HL-60/S4 treated with phorbol 12-myristate 13-acetate at 8.2 ng/mL for 4 days and 3 days (cell line): ENCODE measurements around the gene SIM2.
"Not testable (repeated sequence)": the region's sequence is repeated elsewhere in the genome, so short reads cannot be mapped to it uniquely, and the experiment has no call there.

Source experiments
- in situ Hi-C: fragments of 300-500 bp; cut with MboI; formaldehyde crosslinking; loops from 2 replicates; pipeline ENCODE4 v1.15.0; 2022; ENCODE audit warnings: low sequenced_read_pairs

Gene SIM2, protein sequence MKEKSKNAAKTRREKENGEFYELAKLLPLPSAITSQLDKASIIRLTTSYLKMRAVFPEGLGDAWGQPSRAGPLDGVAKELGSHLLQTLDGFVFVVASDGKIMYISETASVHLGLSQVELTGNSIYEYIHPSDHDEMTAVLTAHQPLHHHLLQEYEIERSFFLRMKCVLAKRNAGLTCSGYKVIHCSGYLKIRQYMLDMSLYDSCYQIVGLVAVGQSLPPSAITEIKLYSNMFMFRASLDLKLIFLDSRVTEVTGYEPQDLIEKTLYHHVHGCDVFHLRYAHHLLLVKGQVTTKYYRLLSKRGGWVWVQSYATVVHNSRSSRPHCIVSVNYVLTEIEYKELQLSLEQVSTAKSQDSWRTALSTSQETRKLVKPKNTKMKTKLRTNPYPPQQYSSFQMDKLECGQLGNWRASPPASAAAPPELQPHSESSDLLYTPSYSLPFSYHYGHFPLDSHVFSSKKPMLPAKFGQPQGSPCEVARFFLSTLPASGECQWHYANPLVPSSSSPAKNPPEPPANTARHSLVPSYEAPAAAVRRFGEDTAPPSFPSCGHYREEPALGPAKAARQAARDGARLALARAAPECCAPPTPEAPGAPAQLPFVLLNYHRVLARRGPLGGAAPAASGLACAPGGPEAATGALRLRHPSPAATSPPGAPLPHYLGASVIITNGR

DNA sequence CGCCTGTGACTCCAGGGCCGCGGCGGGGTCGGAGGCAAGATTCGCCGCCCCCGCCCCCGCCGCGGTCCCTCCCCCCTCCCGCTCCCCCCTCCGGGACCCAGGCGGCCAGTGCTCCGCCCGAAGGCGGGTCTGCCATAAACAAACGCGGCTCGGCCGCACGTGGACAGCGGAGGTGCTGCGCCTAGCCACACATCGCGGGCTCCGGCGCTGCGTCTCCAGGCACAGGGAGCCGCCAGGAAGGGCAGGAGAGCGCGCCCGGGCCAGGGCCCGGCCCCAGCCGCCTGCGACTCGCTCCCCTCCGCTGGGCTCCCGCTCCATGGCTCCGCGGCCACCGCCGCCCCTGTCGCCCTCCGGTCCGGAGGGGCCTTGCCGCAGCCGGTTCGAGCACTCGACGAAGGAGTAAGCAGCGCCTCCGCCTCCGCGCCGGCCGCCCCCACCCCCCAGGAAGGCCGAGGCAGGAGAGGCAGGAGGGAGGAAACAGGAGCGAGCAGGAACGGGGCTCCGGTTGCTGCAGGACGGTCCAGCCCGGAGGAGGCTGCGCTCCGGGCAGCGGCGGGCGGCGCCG lies at the start of gene SIM2:
Gene SIM2 (plus strand): TSS at position 135 of the 565 bp plus-strand sequence. CDS start 632 bp downstream, outside the sequence.
- in situ Hi-C loops: no loop called here

DNA sequence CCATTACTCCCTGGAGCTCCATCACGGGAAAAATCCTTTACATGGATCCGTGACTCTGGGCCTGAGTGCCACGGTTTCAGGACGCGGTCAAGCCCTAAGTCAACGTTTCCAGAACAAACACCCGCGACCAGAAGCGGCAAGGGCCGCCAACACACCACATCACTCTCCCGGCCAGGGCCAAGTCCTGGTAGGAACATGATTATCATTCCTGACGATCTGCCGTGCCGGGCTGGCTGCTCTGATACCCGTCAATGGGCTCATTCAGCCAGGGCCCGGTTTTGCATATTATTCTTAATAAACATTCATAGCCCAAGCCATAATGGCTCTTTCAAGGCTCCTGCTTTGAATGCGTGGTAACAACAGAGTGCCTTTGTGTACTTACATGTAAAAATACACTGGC lies 44.6 kb upstream of the SIM2 start:
- in situ Hi-C loops: no loop called here

DNA sequence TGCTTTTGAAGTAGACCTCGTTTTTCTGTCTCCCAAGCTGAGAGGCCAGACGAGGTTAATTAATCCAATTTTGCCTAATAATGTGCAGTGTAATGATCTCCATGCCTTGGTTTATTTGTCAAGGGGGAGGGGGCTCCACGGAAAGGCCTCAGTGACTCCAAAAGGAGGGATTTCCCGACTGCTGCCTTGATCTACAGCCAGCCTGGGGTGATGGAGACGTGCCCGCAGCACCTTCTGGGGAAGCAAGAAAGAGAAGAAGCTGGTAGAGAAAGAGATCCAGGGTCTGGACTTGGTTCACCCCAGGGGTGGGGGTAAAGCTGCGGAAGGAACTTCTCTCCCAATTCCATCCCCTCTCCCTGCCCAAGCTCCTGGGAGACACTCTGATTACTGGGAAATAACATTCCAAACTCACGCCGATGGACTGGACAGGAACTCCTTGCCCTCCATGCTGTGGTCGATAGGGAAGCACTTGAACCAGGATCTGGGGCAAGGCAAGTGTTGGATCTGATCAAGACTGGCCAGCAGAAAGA lies 44.1 kb upstream of the SIM2 start:
- in situ Hi-C loops: no loop called here

DNA sequence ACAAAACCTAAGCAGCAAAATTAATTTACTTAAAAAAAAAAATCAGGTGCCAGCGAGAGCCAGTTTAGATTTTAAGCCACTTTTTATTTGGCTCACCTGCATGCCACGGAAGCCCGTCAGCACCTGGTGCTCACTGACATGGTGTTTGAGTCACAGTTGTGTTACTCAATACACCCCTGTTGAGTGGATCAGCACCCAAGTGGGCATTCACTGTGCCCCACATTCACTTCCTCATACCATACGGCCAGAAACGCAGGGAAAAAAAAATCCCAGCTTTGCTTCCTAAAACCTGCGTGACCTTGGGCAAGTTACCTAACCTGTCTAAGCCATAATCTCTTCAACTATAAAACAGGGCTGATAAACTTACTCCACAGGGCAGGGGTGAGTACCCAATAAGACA lies 42.8 kb upstream of the SIM2 start:
- in situ Hi-C loops: no loop called here

DNA sequence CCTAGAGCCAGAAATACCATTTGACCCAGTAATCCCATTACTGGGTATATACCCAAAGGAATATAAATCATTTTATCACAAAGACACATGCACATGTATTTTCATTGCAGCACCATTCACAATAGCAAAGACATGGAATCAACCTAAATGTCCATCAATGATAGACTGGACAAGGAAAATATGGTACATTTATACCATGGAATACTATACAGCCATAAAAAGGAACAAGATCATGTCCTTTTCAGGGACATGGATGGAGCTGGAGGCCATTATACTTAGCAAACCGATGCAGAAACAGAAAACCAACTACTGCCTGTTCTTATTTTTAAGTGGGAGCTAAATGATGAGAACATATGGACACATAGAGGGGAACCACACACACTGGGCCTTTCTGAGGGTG lies 41.6 kb upstream of the SIM2 start:
- in situ Hi-C loops: not testable (repeated sequence)

DNA sequence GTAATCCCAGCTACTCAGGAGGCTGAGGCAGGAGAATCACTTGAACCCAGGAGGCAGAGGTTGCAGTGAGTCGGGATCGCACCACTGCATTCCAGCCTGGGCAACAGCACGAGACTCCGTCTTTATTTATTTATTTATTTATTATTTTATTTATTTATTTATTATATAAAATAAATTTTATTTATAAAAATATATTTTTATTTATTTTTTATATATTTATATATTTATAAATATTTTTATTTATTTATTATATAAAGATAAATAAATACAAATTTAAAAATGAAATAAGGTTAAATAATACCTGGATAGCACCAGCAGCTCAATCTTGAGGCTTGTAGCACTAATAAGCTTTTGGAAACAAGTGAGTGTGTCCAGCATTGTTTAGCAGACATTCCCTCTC lies 40.9 kb upstream of the SIM2 start:
- in situ Hi-C loops: no loop called here

DNA sequence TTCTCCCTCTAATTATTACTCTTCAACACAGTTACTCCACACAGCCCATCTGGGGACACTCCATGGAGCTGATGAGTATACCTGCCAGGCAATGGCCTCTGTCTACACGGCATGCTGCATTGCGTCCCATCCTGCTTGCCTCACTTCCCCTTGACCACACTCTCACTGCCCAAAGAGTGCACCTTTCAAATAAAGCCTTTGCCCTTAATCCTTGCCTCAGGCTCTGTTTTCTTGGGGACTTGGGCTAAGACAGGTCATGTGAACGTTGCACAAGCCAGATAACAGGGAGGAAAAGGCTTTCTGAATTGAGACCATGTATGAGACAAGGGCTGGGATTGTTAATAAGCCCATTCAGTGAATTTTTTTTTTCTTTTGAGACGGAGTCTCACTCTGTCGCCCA lies 40.0 kb upstream of the SIM2 start:
- in situ Hi-C loops: no loop called here

DNA sequence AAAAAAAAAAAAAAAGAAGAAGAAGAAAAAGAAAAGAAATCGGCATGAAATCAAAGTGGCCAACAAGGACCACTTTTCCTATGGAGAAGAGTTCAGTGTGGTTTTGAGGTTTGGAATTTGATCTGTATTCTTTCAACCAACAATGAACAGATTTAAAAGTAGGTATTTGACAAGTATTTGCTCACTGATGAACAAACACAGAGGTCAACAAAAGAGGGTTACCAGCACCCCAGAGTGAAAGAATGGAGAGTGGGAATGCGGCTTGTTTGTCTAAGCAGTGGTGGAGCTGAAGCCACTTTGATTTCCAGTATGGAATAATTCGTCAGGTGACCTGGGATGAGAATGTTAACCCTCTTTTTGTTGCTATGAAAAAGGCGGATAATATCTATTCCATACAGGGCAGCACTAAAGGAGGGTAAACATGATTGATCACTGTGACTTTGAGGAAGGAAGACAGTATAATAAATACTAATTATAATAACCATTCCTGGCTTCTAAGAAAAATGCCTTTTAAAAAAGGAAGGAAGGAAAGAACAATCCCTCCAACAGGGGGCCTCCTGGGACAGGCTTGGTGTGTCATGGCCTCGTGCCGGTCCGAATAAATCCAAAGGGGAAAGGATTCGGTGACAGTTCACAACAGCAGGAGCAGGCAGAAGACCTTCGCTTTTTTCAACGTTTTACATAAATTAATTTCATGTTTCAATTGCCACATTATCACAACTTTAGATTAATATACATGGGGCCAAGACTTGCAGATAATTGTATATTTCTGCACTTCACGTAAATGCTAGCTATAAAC lies 37.2 kb upstream of the SIM2 start:
- in situ Hi-C loops: no loop called here

DNA sequence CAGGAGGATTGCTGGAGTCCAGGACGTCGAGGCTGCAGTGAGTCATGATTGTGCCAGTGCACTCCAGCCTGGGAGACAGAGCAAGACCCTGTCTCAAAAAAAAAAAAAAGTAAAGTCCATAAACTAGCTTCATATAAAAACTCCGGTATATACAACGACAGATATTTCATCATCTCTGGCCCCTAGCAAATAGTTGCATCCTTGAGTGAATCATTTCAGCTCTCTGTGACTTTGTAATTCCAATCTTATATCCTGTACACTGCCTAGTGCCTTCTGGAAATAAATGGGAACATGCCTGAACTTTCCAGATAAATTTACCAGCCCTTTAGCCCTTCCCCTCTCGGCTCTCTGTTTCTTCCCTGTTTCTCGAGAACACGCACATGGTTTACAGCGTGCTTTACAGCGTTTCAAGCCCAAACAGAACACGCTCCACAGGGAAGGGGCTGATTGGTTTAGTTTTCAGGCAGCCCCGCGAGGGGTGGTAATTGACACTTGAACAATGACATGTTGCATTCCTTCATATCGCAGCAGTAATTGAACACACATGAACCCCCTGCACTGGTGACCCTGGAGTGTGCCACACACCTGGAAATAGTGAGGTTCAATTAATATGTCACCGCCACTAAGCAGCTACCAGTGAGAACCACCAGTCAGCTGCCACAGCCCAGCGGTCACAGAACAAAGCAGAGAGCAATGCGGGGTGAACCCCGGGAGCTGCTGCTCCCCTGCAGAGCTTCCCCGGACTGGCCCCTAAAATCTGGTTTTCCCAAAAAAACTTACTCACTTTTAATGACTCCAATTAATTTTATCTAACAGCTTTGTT lies 35.7 kb upstream of the SIM2 start:
- in situ Hi-C loops: no loop called here

DNA sequence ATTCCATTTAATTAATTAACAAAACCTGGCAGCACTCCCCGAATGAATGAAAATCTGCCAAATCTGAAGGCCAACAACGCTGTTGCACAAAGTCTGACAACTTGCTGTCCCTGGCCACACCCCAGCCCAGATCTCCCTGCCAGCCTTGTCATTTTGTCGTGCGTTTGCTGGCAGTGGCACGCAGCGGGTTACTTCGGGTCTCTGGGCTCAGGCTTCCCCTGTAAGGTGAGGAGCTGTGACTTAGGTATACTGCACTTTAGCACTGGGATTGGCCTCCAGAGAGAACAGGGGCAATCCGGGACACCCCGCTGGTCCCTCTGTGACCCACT lies 34.3 kb upstream of the SIM2 start:
- in situ Hi-C loops: no loop called here

DNA sequence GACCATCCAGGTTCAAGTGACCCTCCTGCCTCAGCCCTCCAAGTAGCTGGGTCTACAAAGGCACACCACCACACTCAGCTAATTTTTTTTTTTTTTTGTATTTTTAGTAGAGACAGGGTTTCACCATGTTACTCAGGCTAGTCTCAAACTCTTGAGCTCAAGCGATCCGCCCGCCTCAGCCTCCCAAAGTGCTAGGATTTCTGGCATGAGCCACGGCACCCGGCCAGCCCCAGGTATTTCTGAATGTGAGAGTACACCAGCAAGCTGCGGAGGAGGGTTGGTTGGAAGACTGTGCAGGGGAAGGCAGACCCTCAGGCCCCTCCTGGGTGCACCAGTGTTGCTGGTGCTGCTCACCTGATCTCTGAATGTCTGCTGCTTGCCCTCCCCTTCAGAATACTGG lies 33.1 kb upstream of the SIM2 start:
- in situ Hi-C loops: no loop called here

DNA sequence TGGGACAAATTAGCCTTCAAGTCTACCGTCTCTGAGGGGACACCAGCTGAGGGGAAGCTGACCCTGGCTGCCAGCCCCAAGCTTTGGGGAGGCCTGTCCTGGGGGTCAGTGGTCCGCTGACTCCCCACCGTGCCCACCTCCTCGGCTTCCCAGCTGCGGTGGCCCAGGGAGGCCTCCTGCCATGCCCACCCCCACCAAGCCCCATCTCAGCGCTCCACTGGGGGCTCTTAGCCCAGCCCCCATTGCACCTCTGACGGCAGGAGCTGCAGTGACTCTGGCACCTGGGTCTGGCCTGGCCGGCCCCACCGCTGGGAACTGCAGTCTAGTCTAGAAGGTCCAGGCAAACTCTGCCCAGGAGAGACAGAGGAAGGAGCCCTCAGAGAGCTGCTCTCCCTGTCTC lies 30.2 kb upstream of the SIM2 start:
- in situ Hi-C loops: no loop called here

DNA sequence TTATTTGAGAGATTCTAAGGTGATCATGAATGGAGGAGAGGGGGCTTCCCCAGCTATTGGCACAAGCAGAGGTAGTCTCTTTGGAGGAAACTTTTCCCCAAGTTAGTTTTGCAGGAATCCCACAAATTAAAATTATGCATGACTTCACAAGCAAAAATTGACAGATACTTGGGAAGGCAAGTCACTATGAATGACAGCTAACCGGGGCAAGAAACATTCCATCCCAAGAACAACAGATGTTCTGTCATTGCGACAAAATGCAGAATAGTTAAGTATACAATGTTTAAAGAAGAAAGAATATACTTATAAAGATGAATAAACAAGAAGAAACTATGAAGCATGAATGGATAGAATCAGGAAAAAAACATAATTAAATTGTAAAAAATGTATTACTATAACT lies 27.1 kb upstream of the SIM2 start:
- in situ Hi-C loops: no loop called here

DNA sequence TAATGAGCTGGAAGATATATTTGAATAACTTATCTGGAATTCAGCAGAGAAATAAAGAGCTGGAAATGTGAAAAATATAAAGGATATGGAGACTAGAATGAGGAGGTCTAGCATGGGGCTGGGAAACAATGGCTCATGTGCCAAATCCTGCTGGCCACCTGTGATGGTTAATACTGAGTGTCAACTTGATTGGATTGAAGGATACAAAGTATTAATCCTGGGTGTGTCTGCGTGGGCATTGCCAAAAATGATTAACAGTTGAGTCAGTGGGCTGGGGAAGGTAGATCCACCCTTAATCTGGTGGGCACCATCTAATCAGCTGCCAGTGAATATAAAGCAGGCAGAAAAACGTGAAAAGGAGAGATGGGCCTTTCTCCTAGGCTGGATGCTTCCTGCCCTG lies 26.6 kb upstream of the SIM2 start:
- in situ Hi-C loops: not testable (repeated sequence)

DNA sequence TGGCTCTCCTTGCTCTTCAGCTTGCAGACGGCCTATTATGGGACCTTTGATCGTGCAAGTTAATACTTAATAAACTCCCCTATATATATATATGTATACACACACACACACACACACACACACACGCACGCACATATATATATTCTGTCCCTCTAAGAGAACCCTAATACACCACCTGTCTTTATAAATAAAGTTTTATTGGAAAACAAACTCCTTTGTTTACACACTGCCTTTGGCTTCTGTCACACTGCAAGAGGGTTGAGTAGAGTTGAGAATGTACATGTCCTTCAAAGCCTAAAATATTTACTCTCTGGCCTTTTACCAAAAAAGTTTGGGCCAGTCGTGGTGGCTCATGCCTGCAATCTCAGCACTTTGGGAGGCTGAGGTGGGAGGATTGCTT lies 26.2 kb upstream of the SIM2 start:
- in situ Hi-C loops: no loop called here

DNA sequence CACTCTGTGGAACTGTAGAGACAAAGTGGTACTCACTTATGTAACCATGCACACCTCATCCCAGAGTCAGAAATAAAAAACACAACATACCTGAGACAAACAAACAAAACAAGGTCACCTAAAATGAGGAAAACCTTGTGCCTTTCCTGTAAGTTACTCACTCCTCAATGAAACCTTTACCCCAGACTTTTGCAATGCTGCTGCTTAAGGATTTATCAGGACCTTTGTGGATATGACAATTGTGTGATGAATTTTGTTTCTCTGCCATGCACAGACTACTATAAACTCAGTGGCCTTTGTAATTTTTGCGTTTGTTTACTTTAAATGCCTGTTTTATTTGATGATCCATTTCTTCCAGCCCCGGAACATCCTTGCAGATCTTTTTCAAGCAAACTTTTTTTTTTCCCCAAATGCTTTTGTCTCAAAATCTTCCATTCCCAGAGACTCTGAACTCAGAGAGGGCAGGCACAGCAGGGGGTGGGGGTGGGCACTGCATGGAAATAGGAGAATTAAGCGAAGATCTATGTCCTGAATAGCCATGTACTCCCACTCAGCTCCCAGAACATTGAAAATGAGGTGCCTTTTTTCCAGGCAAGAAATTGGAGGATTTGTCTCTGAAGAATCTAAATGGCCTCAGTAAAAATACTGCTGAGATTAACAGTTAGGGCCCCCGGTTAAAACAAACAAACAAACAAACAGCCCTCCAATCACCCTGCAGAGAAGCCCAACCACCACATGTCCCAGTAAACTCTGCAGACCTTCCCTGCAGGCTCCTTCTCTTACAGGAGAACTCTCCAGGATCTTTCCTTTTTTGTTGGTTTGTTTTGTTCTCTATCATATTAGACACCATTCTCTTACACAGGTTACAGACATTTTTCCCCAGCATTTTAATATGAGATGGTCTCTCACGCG lies 22.6 kb upstream of the SIM2 start:
- in situ Hi-C loops: no loop called here

DNA sequence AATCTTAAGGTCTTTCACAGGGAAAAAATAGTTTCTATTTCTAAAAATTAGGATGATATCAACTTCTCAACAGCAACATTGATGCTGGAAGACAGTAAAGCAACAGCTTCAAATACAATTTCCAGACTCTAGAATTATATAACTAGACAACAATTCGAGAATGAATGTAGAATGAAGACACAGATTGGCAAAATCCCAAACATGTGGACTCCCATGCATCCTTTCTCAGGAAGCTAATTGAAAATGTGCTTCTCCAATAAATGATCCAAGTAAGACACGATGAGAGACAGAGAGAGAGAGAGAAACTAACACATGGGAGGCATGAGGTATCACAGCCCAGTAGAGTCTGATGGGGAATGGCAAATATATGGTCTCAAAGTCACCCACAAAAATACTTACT lies 21.5 kb upstream of the SIM2 start:
- in situ Hi-C loops: no loop called here

DNA sequence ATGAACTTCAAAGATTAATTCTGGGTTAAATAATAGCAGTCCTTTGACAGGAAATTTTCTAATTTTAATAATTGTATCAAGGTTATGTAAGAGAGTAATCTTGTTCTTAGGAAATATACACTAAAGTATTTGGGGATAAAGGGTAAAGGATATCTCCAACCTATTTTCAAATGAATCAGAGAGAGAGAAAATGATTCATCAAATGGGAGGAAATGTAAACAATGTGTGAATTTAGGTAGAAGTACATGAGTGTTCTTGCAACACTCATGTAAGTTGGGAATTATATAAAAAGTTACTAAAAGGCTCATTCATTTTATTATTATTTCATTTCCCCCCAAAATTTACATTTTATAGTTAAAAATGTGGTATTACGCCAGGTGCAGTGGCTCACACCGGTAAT lies 20.4 kb upstream of the SIM2 start:
- in situ Hi-C loops: no loop called here

DNA sequence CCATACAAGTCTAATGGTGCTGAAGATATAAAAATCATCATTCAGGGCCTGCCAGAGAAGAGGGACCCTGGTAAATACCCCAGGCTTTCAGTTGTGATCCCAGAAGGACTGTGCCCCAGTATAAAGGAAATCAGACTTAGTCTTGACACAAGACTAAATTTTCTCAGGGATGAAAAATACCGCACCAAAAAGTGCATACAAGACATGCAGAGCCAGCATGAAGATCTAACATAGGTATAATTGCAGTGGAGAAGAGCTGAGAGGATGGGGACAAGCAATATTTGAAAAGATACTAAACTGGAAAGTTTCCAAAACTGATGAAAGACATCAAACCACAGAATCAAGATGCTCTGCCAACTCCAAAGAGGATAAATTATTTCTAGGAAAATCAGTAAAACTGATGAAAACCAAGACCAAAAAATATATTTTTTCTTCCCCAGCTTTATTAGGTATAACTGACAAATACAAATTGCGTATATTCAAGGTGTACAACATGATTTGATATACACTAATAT lies 17.7 kb upstream of the SIM2 start:
- in situ Hi-C loops: no loop called here
